Panc1 (cell line): ENCODE measurements around the gene CDH12. TPM values are rescaled to one million over a fixed set of nuclear protein-coding genes. Genes with fewer than 3 reads are reported as not detected.

ENCODE experiments used
- ATAC-seq: fragments of 200-7000 bp; cut with Tn5 transposase; 2 replicates; pipeline ENCODE4 v1.9.1; 2020; ENCODE audit warnings: mild to moderate bottlenecking, moderate library complexity
- BruUV-seq: library from RNA; stranded (reverse); fragments of 400-500 nt; replicated peaks from 2 replicates; lab custom pipeline; 2021; lab: Mats Ljungman, UMichigan
- CTCF ChIA-PET: fragments of 300-600 bp; sonication (Branson Sonifier 250); formaldehyde crosslinking; loops from one replicate; lab custom pipeline; 2022; ENCODE audit warnings: antibody characterized with exemption; lab: Charles Lee
- POLR2A ChIA-PET: fragments of 300-600 bp; sonication (Branson Sonifier 250); formaldehyde crosslinking; loops from one replicate; lab custom pipeline; 2022; ENCODE audit warnings: antibody characterized with exemption; lab: Charles Lee
- DNase-seq: peaks from one replicate; pipeline ENCODE4 v3.0.0-alpha.2; 2010; ENCODE audit warnings: low read depth, low spot score
- H3K27ac ChIP-seq: 2 replicates; pipeline ENCODE4 v1.5.1; 2011; ENCODE audit warnings: mild to moderate bottlenecking, low read length, inconsistent platforms
- H3K27me3 ChIP-seq: fragments of 200-500 bp; sonication (Bioruptor generic); 2 replicates; pipeline ENCODE4 v1.6.0; 2014; ENCODE audit warnings: low read length, inconsistent platforms; ENCODE audit not compliant: control insufficient read depth, insufficient read depth
- H3K36me3 ChIP-seq: fragments of 200-500 bp; sonication (Bioruptor generic); 2 replicates; pipeline ENCODE4 v1.5.1; 2014; ENCODE audit warnings: inconsistent platforms, mild to moderate bottlenecking, low read length, moderate library complexity; ENCODE audit not compliant: control insufficient read depth, insufficient read depth
- H3K4me1 ChIP-seq: 2 replicates; pipeline ENCODE4 v1.5.1; 2011; ENCODE audit warnings: inconsistent platforms, mild to moderate bottlenecking, low read length, moderate library complexity; ENCODE audit not compliant: control insufficient read depth, insufficient read depth
- H3K4me3 ChIP-seq, 2 experiments: 2 replicates each; pipeline ENCODE4 v1.5.1; 2011 to 2012; ENCODE audit warnings: low read depth in 2 of 2, low read length in 2 of 2, mild to moderate bottlenecking in 2 of 2, inconsistent platforms in 1 of 2, moderate library complexity in 1 of 2
- H3K9me3 ChIP-seq: fragments of 200-500 bp; sonication (Bioruptor generic); 2 replicates; pipeline ENCODE4 v1.5.1; 2014; ENCODE audit warnings: low read depth, mild to moderate bottlenecking, inconsistent platforms, low read length, moderate library complexity; ENCODE audit not compliant: control insufficient read depth, insufficient read depth
- POLR2AphosphoS5 ChIP-seq: IDR thresholded peaks from 2 replicates; pipeline ENCODE4 v1.6.1; 2012; ENCODE audit warnings: mild to moderate bottlenecking, low read depth, low read length, moderate library complexity
- SIN3A ChIP-seq: IDR thresholded peaks from 2 replicates; pipeline ENCODE4 v1.6.1; 2012; ENCODE audit warnings: low read depth, mild to moderate bottlenecking, low read length, moderate library complexity, borderline replicate concordance; ENCODE audit not compliant: insufficient read depth
- TCF7L2 ChIP-seq: IDR thresholded peaks from 2 replicates; pipeline ENCODE4 v1.6.1; 2011; ENCODE audit warnings: mild to moderate bottlenecking, low read depth, low read length, inconsistent platforms
- in situ Hi-C: cut with HindIII; loops from 2 replicates; pipeline ENCODE4 v1.10.0; 2016; ENCODE audit warnings: low sequenced_read_pairs, low pct_unique_long_range_greater_than_20kb
- intact Hi-C: fragments of 100-400 bp; cut with micrococcal nuclease; formaldehyde crosslinking; loops from one replicate; pipeline ENCODE4 v1.10.0; 2022; ENCODE audit not compliant: unreplicated experiment
- total RNA-seq: library from RNA; stranded (reverse); gene quantifications from one replicate; pipeline ENCODE4 v1.2.1, GENCODE V29; 2021; ENCODE audit not compliant: unreplicated experiment
- TF ChIP-seq, protein P1 (sequence below), 2 experiments: IDR thresholded peaks; 2 replicates each; pipeline ENCODE4 v1.6.1; 2011 to 2012; ENCODE audit warnings: low read depth in 2 of 2, control low read depth in 1 of 2, low read length in 1 of 2, mild to moderate bottlenecking in 1 of 2, moderate library complexity in 1 of 2; ENCODE audit not compliant: insufficient read depth in 1 of 2
- TF ChIP-seq, protein P2 (sequence below): fragments of 450-650 bp; IDR thresholded peaks from 2 replicates; pipeline ENCODE4 v1.5.1; 2017; ENCODE audit warnings: mild to moderate bottlenecking

The CDH12 gene
- total RNA-seq, 1 experiment from 2014 or later = not detected

DNA sequence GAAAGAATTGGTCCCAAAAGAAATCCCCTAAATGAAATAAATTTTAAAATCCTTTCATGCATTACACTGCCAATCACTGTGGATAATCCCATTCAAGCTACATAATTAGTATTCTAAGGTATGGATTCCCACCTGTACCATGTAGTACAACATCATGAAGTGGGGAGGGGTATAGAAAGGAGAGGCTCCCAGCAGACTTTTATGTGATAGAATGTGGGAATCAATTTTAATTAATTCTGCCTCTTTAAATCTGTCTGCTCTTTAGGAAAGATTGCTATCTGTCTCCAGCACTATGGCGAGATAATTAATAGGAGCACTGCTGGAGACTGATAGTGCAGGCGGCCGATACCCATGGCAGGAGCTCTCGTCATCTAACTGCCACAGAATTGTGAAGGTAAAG is 95.4 kb downstream of the CDH12 start:
- intact Hi-C loops (no loop called here), in situ Hi-C loops (no loop called here)
- no TSS peak for BruUV-seq
- TF ChIP-seq, protein P1, sequence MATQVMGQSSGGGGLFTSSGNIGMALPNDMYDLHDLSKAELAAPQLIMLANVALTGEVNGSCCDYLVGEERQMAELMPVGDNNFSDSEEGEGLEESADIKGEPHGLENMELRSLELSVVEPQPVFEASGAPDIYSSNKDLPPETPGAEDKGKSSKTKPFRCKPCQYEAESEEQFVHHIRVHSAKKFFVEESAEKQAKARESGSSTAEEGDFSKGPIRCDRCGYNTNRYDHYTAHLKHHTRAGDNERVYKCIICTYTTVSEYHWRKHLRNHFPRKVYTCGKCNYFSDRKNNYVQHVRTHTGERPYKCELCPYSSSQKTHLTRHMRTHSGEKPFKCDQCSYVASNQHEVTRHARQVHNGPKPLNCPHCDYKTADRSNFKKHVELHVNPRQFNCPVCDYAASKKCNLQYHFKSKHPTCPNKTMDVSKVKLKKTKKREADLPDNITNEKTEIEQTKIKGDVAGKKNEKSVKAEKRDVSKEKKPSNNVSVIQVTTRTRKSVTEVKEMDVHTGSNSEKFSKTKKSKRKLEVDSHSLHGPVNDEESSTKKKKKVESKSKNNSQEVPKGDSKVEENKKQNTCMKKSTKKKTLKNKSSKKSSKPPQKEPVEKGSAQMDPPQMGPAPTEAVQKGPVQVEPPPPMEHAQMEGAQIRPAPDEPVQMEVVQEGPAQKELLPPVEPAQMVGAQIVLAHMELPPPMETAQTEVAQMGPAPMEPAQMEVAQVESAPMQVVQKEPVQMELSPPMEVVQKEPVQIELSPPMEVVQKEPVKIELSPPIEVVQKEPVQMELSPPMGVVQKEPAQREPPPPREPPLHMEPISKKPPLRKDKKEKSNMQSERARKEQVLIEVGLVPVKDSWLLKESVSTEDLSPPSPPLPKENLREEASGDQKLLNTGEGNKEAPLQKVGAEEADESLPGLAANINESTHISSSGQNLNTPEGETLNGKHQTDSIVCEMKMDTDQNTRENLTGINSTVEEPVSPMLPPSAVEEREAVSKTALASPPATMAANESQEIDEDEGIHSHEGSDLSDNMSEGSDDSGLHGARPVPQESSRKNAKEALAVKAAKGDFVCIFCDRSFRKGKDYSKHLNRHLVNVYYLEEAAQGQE (IDR thresholded peaks at IDR 0.05; ENCODE audit: insufficient read depth in 1 of 2, low read depth in 2 of 2, low read length in 1 of 2) = no peak
- TF ChIP-seq, protein P2, sequence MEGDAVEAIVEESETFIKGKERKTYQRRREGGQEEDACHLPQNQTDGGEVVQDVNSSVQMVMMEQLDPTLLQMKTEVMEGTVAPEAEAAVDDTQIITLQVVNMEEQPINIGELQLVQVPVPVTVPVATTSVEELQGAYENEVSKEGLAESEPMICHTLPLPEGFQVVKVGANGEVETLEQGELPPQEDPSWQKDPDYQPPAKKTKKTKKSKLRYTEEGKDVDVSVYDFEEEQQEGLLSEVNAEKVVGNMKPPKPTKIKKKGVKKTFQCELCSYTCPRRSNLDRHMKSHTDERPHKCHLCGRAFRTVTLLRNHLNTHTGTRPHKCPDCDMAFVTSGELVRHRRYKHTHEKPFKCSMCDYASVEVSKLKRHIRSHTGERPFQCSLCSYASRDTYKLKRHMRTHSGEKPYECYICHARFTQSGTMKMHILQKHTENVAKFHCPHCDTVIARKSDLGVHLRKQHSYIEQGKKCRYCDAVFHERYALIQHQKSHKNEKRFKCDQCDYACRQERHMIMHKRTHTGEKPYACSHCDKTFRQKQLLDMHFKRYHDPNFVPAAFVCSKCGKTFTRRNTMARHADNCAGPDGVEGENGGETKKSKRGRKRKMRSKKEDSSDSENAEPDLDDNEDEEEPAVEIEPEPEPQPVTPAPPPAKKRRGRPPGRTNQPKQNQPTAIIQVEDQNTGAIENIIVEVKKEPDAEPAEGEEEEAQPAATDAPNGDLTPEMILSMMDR = no peak
- TF ChIP-seq SIN3A (no peak), POLR2AphosphoS5 (no peak), TCF7L2 (no peak)
- Histone ChIP-seq H3K4me1 (no peaks in the 10 kb centered on the region), H3K4me3 (no peak overlapping the region), H3K36me3 (no peaks in the 10 kb centered on the region), H3K9me3 (no peaks in the 10 kb centered on the region), H3K27ac (no peak overlapping the region), H3K27me3 (no peaks in the 10 kb centered on the region)
- DNase-seq (no peak), ATAC-seq (no peak)
- ChIA-PET POLR2A (no interaction called here), CTCF (no interaction called here)

DNA sequence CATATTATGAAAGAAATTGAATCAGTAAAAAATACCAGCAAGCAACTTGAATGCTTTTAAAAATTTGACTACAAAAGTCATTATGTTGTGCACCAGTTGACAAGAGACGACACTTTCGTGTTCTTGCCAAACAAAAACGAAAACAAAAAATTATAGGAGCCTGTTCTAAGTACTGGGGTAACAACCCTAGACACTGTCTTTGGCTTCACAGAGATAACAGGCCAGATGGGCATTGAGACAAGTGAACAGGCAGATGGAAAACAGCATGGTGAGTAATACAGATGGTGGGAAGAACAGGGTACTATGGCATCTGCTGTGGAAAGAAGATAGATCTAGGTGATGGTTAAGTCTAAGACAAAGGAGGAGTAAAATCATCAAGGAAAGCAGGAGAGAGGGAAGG is 99.0 kb downstream of the CDH12 start:
- Histone ChIP-seq H3K36me3 (no peaks in the 10 kb centered on the region), H3K4me3 (no peak overlapping the region), H3K27ac (no peak overlapping the region), H3K9me3 (no peaks in the 10 kb centered on the region), H3K4me1 (no peaks in the 10 kb centered on the region), H3K27me3 (no peaks in the 10 kb centered on the region)
- TF ChIP-seq, protein P2 = no peak
- TF ChIP-seq POLR2AphosphoS5 (no peak), TCF7L2 (no peak), SIN3A (no peak)
- TF ChIP-seq, protein P1 (IDR thresholded peaks at IDR 0.05; ENCODE audit: insufficient read depth in 1 of 2, low read depth in 2 of 2, low read length in 1 of 2) = no peak
- BruUV-seq = no TSS peak
- ChIA-PET POLR2A (no interaction called here), CTCF (no interaction called here)
- in situ Hi-C loops = no loop called here
- intact Hi-C loops = no loop called here
- ATAC-seq = no peak
- no peak for DNase-seq
